ENCODE data around the gene CTPS2.

Gene CTPS2

DNA sequence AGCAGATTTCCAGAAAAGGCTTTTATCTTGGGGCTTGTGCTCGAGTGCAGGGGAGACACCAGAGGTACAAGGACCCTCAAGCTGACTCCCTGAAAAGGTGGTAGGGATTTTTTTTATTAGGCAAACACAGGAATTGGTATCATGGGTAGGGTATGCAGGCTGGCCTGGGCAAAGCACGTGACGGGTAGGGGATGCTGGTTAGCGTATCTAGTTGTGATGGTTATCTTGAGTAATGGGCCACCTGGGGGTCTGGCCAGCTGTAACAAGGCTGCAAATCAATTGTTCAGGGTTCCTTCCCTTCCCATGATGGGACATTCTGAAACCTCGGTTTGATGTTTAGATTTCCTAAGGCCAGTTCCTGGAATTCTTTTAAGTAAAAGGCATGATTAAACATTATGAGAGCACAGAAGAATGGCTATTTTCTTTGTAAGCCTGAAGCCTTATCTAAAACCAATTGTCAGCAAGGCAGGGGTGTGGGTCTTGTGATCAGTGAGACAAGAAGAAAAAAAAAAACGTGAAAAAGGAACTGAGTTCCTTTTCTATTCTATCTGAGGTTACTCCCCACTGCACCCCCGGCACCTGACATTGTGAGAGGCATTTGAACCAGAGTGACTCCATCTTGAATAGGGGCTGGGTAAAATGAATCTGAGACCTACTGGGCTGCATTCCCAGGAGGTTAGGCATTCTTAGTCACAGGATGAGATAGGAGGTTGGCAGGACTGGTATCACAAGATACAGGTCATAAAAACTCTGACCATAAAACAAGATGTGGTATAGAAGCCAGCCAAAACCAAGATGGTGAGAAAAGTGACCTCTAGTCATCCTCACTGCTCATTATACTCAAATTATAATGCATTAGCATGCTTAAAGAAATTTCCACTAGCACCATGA is 126.7 kb downstream of the CTPS2 start:
- TF ChIP-seq, protein P1, sequence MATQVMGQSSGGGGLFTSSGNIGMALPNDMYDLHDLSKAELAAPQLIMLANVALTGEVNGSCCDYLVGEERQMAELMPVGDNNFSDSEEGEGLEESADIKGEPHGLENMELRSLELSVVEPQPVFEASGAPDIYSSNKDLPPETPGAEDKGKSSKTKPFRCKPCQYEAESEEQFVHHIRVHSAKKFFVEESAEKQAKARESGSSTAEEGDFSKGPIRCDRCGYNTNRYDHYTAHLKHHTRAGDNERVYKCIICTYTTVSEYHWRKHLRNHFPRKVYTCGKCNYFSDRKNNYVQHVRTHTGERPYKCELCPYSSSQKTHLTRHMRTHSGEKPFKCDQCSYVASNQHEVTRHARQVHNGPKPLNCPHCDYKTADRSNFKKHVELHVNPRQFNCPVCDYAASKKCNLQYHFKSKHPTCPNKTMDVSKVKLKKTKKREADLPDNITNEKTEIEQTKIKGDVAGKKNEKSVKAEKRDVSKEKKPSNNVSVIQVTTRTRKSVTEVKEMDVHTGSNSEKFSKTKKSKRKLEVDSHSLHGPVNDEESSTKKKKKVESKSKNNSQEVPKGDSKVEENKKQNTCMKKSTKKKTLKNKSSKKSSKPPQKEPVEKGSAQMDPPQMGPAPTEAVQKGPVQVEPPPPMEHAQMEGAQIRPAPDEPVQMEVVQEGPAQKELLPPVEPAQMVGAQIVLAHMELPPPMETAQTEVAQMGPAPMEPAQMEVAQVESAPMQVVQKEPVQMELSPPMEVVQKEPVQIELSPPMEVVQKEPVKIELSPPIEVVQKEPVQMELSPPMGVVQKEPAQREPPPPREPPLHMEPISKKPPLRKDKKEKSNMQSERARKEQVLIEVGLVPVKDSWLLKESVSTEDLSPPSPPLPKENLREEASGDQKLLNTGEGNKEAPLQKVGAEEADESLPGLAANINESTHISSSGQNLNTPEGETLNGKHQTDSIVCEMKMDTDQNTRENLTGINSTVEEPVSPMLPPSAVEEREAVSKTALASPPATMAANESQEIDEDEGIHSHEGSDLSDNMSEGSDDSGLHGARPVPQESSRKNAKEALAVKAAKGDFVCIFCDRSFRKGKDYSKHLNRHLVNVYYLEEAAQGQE (IDR thresholded peaks at IDR 0.05; ENCODE audit: insufficient read depth in 1 of 2, low read depth in 2 of 2, low read length in 2 of 2) = no peak
- TF ChIP-seq POLR2AphosphoS5 (IDR thresholded peaks at IDR 0.05; ENCODE audit: low read depth, low read length) = no peak
- TF ChIP-seq TAF1 (IDR thresholded peaks at IDR 0.05; ENCODE audit: borderline replicate concordance, insufficient read depth, low read length) = no peak
- no peak for TF ChIP-seq FOXP2 (optimal IDR thresholded peaks at IDR 0.05; ENCODE audit: borderline replicate concordance, extremely low read depth, extremely low read length, insufficient read depth)
- TF ChIP-seq SIN3A (IDR thresholded peaks at IDR 0.05; ENCODE audit: borderline replicate concordance, insufficient read depth, low read length) = no peak

DNA sequence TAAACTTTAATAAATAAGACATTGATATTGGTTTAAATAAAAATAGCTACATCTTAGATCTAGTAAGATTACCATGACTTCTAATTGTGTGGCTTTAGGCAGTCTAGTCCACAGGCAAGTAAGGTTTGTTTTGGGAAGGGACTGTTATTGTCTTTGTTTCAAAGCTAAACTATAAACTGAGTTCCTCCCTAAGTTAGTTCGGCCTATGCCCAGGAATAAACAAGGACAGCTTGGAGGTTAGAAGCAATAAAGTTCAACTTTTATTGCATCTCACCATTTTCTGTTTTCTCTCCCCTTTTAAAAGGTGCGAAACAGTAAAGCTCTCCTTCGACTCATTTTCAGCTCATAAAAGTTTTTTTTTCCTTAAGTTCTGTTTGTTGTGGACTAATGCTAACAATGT is 133.0 kb downstream of the CTPS2 start:
- TF ChIP-seq, protein P1 (IDR thresholded peaks at IDR 0.05; ENCODE audit: insufficient read depth in 1 of 2, low read depth in 2 of 2, low read length in 2 of 2) = no peak
- TF ChIP-seq FOXP2 (optimal IDR thresholded peaks at IDR 0.05; ENCODE audit: borderline replicate concordance, extremely low read depth, extremely low read length, insufficient read depth) = no peak
- TF ChIP-seq TAF1 (IDR thresholded peaks at IDR 0.05; ENCODE audit: borderline replicate concordance, insufficient read depth, low read length) = no peak
- no peak for TF ChIP-seq SIN3A (IDR thresholded peaks at IDR 0.05; ENCODE audit: borderline replicate concordance, insufficient read depth, low read length)
- no peak for TF ChIP-seq POLR2AphosphoS5 (IDR thresholded peaks at IDR 0.05; ENCODE audit: low read depth, low read length)

DNA sequence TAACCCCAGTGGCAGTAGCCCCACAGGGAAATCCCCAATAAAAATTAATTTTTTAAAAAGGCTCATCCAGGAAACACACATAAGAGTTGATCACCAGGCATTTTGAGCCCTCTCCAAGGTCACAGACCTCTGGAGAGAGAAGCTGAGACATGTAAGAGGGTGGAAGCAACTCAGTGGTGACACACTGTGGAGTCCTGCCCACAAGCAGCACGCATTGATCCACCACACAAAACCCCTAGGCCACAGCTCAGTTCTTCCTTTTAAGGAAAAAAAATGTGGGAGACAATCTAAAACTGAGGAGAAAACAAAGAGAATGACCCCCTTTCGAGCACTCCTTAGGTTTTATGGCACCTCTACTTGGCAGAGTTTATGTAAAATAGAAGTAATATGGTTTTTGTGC is 134.3 kb downstream of the CTPS2 start:
- TF ChIP-seq POLR2AphosphoS5 (IDR thresholded peaks at IDR 0.05; ENCODE audit: low read depth, low read length) = no peak
- no peak for TF ChIP-seq FOXP2 (optimal IDR thresholded peaks at IDR 0.05; ENCODE audit: borderline replicate concordance, extremely low read depth, extremely low read length, insufficient read depth)
- TF ChIP-seq, protein P1 (IDR thresholded peaks at IDR 0.05; ENCODE audit: insufficient read depth in 1 of 2, low read depth in 2 of 2, low read length in 2 of 2) = no peak

DNA sequence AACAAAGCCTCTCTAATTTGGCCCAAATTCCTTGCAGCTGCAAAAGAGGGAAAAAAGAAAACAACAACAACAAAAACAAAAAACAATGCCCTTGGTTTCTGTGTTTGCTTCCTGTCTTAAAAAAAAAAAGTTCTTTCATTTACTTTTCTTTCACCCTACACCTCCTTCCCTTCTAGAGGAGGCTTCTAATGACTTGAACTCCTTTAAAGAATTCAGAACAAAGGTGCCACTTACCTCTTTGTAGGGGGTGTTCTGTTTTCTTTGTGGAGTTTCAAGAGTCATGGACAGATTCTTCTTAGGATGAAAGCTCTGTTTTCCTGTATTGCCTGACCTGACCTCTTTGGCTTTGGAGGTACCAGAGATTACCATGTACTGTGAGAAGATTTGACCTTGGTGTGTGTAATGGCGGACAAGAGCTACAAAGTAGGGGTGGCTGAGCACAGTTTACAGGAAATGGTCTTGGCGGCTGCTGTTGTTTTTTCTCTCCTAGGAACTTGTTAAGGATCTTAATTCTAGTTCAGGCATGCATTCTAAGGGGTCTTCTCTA is 134.9 kb downstream of the CTPS2 start:
- no peak for TF ChIP-seq TAF1 (IDR thresholded peaks at IDR 0.05; ENCODE audit: borderline replicate concordance, insufficient read depth, low read length)
- TF ChIP-seq, protein P1 (IDR thresholded peaks at IDR 0.05; ENCODE audit: insufficient read depth in 1 of 2, low read depth in 2 of 2, low read length in 2 of 2) = no peak
- no peak for TF ChIP-seq POLR2AphosphoS5 (IDR thresholded peaks at IDR 0.05; ENCODE audit: low read depth, low read length)
- no peak for TF ChIP-seq SIN3A (IDR thresholded peaks at IDR 0.05; ENCODE audit: borderline replicate concordance, insufficient read depth, low read length)
- no peak for TF ChIP-seq FOXP2 (optimal IDR thresholded peaks at IDR 0.05; ENCODE audit: borderline replicate concordance, extremely low read depth, extremely low read length, insufficient read depth)

All from PFSK-1 (cell line).